GM21423 (cell line): ENCODE data around the gene DAAM1.

Source experiments
- ATAC-seq: cut with Tn5 transposase; IDR thresholded peaks from one replicate; pipeline ENCODE4 v1.9.1; 2021; ENCODE audit warnings: mild to moderate bottlenecking, moderate library complexity; ENCODE audit not compliant: unreplicated experiment

The DAAM1 gene

DNA sequence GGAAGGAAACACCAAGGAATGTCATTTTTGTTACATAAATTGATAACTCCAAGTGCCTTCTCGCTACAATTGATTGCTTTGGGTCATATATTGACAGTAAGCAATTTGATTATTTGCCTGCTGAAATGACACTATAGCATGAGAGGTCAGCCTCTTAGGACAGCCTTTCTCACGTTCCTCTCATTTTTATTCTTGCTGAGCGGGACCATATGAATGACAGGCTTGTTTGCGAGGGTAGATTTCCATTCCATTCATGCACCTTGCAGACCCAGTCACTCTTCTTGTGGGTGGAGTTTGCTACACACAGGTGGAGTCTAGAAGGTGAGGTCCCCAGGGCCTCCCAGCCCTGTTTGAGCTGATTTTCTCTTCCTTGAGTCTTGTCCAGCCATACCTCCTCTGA lies 27.3 kb downstream of the DAAM1 start:
- ATAC-seq = no peak

DNA sequence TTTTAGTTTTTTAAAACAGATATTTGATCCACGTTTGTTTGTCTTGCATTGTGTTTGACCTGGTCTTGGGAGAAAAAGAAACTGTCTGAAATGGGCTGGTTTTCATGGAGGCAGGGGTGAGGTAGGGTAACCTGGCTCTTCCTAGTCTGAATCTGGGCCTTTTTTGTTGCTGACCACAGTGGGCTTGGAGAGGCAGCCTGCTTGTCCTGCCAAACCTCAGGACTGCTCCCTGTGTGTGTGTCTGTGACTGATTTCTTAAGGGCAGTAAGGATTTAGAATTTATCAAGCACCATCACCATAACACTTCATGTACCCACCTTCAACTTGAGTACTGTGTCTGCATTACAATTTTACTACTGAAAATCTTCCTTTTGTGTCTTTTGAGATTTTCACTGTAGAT lies 28.5 kb downstream of the DAAM1 start:
- ATAC-seq = no peak

DNA sequence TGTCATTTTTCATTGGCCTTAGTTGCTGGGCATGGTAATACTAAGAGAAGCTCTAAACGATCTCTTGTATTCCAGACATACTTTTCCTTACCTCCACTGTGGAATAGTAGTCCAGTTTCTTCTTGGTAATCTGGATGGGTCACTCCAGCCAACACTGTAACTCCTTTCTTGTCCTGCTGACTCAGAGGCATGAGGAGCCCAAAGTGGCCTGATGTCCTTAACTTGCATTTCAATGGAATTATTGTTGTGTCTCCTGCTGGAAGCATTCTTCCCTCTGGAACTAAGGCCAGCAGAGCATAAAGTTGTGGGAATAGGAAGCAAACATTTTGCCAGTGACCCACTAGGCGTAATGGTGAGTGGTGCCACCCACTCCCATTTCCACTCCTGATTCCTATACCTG lies 33.1 kb downstream of the DAAM1 start:
- no peak for ATAC-seq

DNA sequence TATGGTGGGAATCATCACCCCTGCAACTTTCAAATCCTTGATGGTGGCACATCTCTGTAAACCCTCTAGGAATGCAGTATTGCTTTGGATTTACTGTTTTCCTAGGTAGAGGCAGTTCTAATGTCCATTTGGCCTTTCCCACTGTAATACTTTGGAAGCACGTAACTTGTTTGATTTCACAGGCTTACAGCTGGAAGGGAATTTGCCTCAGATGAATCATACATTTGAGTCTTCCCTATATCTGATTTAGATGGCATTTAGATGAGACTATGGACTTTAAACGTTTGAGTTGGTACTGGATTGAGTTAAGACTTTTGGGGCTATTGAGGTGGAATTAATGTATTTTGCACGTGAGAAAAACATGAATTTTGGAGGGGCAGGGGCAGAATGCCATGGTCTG lies 35.9 kb downstream of the DAAM1 start:
- no peak for ATAC-seq

DNA sequence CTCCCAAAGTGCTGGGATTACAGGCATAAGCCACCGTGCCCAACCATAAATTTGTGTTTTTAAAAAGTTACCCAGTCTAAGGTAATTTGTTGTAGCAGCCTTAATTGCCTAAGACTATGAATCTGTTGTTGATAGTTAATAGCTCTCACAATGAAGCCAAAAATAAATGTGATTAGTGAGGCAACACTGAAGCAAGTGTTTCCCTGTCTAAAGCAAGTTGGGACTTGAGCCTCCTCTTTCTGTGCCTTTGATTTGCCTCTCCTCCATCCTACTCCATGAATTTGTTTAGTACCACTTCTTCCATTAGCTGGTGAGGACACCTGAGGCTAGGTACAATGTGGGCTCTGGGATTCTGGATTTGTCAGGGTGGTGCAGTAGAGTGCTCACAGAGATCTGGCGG lies 36.8 kb downstream of the DAAM1 start:
- no peak for ATAC-seq

DNA sequence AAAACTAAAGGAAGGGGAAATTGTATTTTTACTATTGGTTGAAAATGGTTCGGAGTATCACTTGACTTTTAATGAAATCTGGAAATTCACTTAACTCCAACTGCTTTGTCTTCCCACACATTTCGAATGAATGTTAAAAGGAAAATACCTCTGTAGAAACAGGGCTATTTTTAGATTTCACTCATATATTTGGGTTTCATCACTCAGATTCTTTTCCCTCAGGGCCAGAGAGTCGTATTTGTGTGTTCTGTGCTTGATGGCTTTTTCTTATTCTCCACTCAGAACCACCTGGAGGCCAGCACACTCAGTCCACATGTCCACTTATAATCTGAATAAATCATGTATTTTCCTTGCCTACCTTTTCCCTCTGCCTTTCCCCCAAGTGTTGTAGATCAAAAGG lies 40.0 kb downstream of the DAAM1 start:
- ATAC-seq = no peak

DNA sequence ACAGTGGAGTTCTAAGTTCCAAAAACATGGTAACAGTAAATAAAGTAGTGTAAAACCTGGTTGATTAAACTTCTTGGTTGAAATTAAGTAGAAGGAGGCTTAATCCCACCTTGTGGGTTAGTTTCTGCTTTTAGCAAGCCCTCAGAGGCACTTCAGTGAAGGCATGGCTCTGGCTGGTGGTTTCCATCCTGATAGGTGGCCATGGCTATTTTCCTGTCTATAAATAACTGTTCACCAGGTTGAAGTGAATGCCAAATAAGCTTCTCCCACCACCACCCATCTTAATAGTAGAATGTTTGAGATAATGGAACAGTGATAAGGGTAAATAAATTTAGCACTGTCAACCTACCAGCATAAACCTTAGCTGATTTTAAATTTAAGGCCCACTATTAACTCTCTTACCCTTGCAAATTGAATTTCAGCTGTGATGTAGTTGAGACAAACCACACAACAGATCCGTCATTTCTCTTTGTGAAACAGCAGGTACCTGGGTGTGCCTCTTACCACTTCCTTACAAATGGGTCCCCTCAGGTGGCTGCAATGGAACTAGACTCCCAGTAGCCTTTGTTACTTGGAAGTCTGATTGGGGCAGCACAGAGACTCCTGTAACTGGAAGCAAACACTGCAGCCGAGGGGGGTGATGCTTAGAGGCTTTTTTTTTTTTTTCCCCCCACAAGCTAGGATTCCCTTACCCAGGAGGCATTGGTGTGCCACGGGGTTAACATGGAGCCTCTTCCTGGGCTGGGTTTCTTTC lies 41.4 kb downstream of the DAAM1 start:
- ATAC-seq = no peak

DNA sequence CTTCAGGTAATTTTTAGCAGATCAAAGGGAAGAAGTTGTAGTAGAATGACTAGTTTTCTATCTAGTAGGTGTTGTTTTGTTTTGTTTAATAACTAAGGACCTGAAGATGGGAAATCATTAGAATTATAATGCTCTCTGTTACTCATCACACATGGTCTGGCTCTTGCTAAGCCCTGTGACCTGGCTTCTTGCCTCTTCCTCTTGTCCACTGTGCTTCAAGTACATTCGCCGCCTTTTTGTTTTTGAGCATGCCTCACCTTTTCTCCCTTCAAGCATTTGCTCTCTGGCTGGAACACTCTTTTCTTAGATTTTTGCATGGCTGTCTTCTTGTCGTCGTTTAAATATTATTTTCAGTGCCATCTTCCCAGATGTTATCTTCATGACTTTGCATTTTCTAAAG lies 47.7 kb downstream of the DAAM1 start:
- ATAC-seq = no peak

DNA sequence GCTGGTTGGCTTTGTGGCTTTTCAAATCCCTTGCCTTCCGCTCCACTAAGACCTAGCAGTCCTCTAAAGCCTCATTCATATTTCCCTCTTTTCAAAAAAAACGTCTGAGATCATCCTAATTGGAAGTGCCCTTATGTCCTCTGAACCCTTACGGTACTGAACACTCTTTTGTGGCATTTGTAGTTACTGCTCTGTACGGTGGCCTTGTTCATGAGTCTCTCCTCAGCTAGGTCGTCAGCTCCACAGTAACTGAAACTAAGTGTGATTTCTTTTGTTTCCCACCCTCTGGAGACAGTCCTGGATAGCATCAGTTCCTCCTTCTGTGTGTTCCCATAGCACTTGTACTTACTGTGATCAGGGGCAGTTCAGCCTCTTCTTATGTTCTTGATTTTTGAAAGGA lies 49.7 kb downstream of the DAAM1 start:
- ATAC-seq = no peak

DNA sequence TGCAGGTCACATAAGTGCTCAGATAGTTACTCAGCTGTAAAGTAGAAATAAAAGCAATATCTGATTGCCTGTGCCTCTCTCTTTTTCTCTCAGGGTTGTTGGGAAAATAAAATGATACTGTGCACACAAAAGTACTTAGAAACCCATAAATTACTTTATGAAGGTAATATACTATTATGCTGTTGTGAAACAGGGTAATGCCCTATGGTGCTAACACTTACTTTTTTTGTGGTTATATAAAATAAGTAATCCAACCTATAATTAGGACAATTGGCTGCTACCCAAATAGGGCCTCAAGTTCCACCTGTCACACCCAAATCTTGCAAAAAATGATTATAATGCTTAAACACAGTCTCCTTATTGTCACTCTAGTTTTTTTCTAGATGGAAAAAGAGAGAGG lies 50.6 kb downstream of the DAAM1 start:
- no peak for ATAC-seq

DNA sequence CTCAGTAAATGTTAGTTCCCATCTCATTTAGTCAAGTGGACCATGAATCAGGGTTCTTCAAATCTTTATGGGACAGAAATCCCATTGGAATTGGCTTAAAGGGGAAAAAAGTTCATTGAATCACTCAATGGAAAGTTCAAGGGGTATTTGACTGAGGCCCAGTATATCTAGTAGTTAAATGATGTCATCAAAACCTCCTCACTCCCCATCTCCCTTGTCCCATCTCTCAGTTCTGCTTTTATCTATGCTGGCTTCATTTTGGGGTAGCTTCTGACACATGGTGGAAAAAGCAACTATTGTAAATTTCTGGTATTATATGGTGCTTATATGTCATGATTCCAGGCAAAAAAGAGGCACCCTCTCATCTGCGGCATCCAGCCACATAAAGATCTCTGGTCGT lies 51.9 kb downstream of the DAAM1 start:
- peak; percentile 82 for ATAC-seq

DNA sequence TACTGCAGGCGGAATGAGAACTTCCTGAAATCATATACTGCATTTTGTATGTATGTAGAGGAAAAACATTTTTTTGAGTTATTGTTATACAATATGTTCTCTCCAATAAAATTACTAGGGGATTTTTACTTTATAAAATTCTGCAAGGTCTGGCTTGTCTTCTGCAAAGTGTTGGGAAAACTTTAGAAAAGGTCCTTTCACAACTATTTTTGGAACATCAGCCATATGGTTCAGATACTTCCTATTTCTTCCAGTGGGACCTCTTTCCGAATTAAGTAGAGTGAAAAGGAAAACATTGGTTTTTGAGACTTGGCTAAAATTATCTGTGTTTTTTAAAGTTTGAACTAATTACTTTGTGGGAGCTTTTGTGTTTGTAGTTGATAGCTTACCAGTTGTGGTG lies 52.7 kb downstream of the DAAM1 start:
- no peak for ATAC-seq

DNA sequence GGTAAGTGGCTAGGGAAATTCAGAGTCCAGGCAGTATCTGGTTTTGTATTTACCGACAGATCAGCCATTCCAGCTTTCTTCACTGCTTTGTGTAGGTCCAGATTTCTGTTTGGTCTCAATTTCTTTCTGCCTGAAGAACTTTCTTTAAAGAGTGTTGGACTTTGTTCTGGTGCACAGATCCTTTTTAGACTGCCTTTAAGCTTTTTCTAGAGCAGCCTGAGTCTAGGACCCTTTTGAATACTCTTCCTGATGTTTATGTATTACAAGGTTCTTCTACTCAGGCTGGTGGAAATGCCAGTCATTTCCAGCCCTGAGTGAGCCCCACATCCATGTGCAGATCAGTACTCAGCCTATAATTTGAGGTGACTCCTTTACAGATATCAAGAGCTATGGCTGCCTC lies 54.7 kb downstream of the DAAM1 start:
- ATAC-seq = no peak

DNA sequence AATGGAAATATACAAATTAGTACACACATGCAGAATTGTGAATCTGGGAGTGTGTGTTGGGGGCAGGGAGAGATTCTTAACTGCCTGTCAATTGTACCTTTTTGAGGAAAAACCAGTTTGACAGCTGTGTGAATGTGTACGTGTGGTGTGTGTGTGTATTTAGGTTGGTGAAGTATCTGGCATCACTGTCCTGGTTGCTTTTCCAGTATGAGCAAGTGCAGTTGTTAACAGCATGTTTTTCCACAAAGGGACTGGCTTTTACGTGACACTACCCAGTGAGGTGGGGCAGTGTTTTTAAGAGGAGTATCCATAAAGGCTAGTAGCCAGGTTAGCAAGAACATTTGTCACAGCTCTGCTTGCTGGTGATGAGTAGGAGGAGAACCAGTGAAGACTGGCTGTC lies 56.1 kb downstream of the DAAM1 start:
- ATAC-seq = no peak

DNA sequence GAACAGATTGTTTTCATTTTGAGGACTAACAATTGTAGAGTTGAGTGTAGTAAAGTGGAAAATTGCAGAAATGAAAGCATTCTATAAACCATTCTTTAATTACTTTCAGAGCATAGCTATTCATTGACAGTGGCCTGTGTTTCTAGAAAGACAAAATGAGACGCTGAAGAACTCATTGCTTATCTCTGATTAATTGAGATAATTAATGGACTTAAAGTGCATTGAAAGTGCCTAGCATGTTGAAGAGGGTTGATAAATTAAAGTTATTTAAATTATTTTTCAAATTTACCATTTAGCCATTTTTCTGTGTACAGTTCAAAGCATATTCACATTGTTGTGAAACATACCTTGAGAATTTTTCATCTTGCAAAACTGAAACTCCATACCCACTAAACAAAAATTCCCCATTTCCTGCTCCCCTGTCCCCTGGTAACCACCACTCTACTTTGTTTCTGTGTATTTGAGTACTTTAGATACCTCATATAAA lies 57.4 kb downstream of the DAAM1 start:
- ATAC-seq = peak; percentile 84

DNA sequence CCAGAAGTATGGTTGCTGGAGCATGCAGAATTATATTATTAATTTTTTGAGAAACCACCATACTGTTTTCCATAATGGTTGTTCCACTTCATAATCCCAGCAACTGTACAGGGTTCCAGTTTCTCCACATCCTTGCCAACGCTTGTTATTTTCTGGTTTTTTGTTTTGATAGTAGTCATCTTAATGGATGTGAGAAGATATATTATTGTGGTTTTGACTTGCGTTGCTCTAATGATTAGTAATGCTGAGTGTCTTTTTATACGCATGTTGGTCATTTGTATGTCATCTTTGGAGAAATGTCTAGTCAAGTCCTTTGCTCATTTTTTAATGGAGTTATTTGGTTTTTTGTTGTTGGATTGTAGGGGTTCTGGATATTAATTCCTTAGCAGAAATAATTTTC lies 58.1 kb downstream of the DAAM1 start:
- ATAC-seq = no peak

DNA sequence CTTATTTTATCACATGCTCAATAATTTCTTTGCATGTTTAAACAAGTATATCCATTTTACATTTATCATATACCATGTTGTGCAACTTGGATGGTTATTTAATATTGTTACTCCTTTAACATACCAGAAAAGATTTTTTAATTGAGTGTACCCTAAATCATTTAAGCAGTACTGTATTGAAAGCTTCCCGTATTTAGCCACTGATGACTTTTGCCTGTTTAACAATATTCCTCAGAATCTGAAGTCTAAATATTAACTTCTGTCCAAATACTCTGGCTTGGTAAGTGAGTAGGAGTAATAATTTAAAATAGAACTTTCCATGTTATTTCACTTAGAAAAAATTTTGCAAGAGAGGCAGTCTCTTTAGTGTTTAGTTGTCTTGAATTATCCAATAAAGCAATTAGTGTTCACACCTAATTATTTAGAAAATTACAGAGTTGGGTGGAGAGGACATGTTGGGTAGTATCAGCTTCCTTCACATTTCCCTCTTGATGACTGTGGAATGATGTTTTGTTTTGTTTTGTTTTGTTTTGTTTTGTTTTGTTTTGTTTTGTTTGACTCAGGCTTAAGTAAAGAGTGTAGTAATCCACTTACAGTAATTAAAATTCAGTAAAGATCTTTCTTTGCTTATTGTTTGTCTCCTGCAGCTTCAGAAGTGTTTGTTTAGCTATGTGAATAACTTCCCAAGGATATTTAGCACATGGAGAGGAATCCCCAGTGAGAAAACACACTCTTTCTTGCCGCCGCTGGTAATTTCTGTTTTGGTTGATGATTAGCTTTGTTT lies 59.5 kb downstream of the DAAM1 start:
- ATAC-seq = no peak

DNA sequence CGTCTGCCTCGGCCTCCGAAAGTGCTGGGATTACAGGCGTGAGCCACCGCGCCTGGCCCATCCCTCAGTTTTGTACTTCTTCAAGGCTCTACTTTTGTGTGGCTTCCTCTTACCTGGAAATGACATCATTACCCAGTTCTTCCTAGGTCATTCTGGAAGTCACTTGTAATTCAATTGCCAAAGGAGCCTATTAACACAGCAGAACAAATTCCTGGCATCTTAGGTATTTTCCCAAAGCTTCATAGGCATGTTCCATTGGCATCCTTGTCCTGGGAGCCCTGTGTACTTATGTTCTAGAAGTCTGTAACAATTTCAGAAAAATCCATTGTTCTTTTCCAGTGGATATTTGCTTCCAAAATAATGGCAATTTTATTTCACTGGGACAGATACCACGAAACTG lies 60.6 kb downstream of the DAAM1 start:
- ATAC-seq = no peak

DNA sequence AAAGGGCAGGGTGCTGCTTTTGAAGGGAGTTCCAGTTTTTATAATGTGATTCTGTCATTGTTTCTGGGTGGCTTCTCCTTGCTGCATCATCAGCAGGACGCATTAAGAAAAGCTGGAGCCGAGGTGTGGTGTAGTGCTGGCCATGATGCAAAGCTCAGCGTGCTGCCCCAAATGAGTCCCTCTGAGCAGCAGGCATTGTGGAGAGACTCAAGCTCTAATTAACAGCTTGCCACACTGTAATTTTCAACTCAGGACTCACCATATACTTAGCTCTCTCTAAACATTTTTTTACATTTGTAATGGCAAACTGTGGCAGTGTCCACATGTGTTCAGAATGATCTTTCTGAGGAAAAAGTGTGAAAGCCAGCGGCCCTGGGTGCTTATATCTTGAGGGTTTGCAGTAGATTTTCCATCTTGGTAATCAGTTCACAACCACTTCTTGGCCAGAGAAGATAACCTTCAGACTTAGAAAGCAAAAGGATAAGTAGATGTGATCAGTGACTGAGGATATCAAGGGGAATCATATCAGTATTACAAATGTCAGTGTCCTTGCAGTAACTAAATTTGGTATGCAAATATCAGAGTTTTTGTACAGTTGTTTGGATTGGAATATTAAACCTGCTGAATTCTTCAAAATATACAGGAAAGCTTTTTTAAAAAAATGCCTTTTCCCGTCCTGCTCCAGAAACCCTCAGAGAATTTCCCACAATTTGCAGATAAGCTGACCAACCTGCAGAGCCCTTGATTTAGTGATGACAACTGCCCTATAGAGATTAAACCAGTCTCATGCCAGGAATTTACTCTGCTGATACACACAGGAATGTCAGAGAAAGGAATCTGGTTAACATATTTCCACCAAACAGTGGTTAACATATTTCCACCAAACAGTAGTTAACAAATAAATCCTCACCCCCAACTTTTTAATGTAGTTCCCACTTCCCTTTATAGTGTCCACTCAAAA lies 63.6 kb downstream of the DAAM1 start:
- no peak for ATAC-seq

DNA sequence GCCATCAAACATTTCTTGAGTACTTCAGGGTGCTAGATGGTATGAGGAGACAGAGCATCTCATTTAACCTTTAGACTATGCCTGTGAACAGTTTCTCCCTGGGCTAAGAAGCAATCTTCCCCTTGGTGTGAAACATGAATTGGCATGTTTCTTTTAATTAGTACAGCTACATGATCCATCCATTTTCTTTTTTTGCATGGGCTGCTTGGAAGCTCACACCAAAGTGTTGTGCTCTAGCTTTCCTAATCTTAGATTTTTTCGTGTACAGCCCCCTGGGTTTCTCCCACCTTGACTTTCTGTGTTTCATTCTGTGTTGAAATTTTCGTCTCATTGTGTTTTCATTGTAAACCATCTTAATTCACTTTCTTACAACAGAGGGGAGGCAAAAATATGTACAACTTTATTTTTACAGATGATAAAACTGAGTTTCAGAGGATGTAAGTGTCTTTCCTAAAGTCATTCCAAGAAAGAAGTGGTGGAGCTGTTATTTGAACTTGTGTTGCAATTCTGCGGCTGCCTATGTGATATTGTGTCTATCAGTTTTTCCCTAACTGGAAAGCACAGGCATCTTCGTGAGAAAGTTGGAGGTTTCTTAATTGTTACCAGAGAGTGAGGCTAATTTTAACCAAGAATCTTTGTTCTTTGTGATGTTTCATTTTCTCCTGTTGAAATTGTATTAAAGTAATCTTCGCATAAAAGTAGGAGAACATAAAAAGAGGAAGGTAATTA lies 64.5 kb downstream of the DAAM1 start:
- no peak for ATAC-seq

DNA sequence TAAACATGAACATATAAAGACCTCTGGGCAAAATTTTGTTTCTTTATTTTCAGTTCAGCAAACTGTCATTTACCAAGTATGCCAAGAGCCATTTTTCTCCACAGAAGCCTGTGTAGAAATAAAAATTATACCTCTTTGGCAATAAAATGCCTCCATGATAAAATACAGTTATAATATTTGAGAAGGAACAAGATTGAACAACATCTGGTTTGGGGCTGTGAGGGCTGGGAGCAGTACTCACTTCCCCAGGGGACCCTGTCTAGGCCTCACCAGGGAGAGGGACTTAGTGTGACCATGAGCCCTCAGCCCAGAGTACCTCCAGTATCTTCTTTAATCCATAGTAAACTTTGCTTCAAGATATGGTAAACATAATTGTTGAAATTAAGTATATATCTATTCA lies 65.1 kb downstream of the DAAM1 start:
- ATAC-seq = no peak
